GM23338 (cell line): ENCODE measurements around the gene PCDHGA5. TPM values are rescaled to one million over a fixed set of nuclear protein-coding genes. Genes with fewer than 3 reads are reported as not detected.
A peak's percentile ranks its signal among the peaks of the same experiment; 100 is the strongest.

ENCODE experiments used
- ATAC-seq: fragments of 200-7000 bp; cut with Tn5 transposase; 3 replicates; pipeline ENCODE4 v1.9.1; 2020
- DNase-seq: peaks from one replicate; pipeline ENCODE4 v3.0.0-alpha.2; 2015; ENCODE audit warnings: low spot score
- H2AFZ ChIP-seq: fragments of 200-600 bp; sonication (generic); 2 replicates; pipeline ENCODE4 v1.8.0; 2016; ENCODE audit warnings: antibody characterized with exemption, mild to moderate bottlenecking, moderate library complexity
- H3F3A ChIP-seq: fragments of 200-600 bp; sonication (generic); replicated peaks from 2 replicates; pipeline ENCODE4 v1.8.0; 2017; ENCODE audit warnings: antibody characterized with exemption, mixed run types, low read depth
- H3K27ac ChIP-seq: fragments of 200-600 bp; sonication (generic); 2 replicates; pipeline ENCODE4 v1.6.1; 2016; ENCODE audit warnings: low read depth
- H3K27me3 ChIP-seq: fragments of 200-600 bp; sonication (generic); 2 replicates; pipeline ENCODE4 v1.8.0; 2016; ENCODE audit warnings: mild to moderate bottlenecking, mixed run types, moderate library complexity; ENCODE audit not compliant: insufficient read depth
- H3K36me3 ChIP-seq: fragments of 200-600 bp; sonication (generic); 2 replicates; pipeline ENCODE4 v1.8.0; 2016; ENCODE audit warnings: mild to moderate bottlenecking; ENCODE audit not compliant: insufficient read depth
- H3K4me1 ChIP-seq: fragments of 200-600 bp; sonication (generic); 2 replicates; pipeline ENCODE4 v1.8.0; 2016; ENCODE audit warnings: mild to moderate bottlenecking, moderate library complexity; ENCODE audit not compliant: insufficient read depth
- H3K4me2 ChIP-seq: fragments of 200-600 bp; sonication (generic); 2 replicates; pipeline ENCODE4 v1.7.1; 2017; ENCODE audit warnings: mixed run types
- H3K4me3 ChIP-seq: fragments of 200-600 bp; sonication (generic); 2 replicates; pipeline ENCODE4 v1.6.1; 2016; ENCODE audit warnings: mixed run types
- H3K79me2 ChIP-seq: fragments of 200-600 bp; sonication (generic); replicated peaks from 2 replicates; pipeline ENCODE4 v1.8.0; 2017; ENCODE audit warnings: mild to moderate bottlenecking; ENCODE audit not compliant: insufficient read depth
- H3K9me2 ChIP-seq: fragments of 200-600 bp; sonication (generic); 2 replicates; pipeline ENCODE4 v1.8.0; 2017; ENCODE audit not compliant: insufficient read depth
- H4K20me1 ChIP-seq: fragments of 200-600 bp; sonication (generic); replicated peaks from 2 replicates; pipeline ENCODE4 v1.8.0; 2017; ENCODE audit warnings: mild to moderate bottlenecking; ENCODE audit not compliant: insufficient read depth
- H3K27ac Mint-ChIP-seq: 2 replicates; pipeline ENCODE4 v1.8.0; 2020; ENCODE audit warnings: inconsistent platforms, mild to moderate bottlenecking, moderate library complexity, mixed read lengths
- H3K27me3 Mint-ChIP-seq: 3 replicates; pipeline ENCODE4 v1.8.0; 2022; ENCODE audit warnings: low read depth, mild to moderate bottlenecking, moderate library complexity, mixed read lengths, inconsistent platforms; ENCODE audit not compliant: insufficient read depth, poor library complexity
- H3K36me3 Mint-ChIP-seq: 3 replicates; pipeline ENCODE4 v1.8.0; 2021; ENCODE audit warnings: low read depth, mild to moderate bottlenecking, inconsistent platforms, moderate library complexity, mixed read lengths
- H3K4me1 Mint-ChIP-seq: 3 replicates; pipeline ENCODE4 v1.8.0; 2020; ENCODE audit warnings: mild to moderate bottlenecking, inconsistent platforms, mixed read lengths
- H3K4me3 Mint-ChIP-seq: 3 replicates; pipeline ENCODE4 v1.8.0; 2021; ENCODE audit warnings: moderate library complexity, mild to moderate bottlenecking, inconsistent platforms, mixed read lengths
- H3K9me3 Mint-ChIP-seq: 3 replicates; pipeline ENCODE4 v1.8.0; 2020; ENCODE audit warnings: moderate library complexity, mild to moderate bottlenecking, inconsistent platforms, mixed read lengths
- polyA plus RNA-seq: library from polyadenylated mRNA; unstranded; fragments of >200 nt; fragmentation: Nextera tagmentation; extraction: Ambion mirVana; gene quantifications from 2 replicates; pipeline ENCODE4 v1.2.1, GENCODE V29; 2016
- total RNA-seq: library from RNA; depleted of rRNA; stranded (reverse); fragments of >200 nt; shearing (Covaris generic); gene quantifications from 2 replicates; pipeline ENCODE4 v1.2.3, GENCODE V29; 2014
- TF ChIP-seq, protein P1 (sequence below), 2 experiments: fragments of 200-600 bp in 1 of 2; sonication (generic) in 1 of 2; conservative IDR thresholded peaks; 2 replicates each; pipeline versions ENCODE4 v1.5.1 to v1.6.1; 2016 to 2017; ENCODE audit warnings: antibody characterized with exemption in 2 of 2, low read depth in 2 of 2, mild to moderate bottlenecking in 2 of 2, moderate library complexity in 1 of 2
- TF ChIP-seq, protein P2 (sequence below): fragments of 250-450 bp; sonication (Bioruptor Pico); IDR thresholded peaks from 2 replicates; pipeline ENCODE4 v1.5.0; 2020; ENCODE audit warnings: mild to moderate bottlenecking, moderate library complexity

Gene PCDHGA5
- total and polyA plus RNA-seq, 2 experiments from 2014 or later = 0.55 to 3.1 TPM

DNA sequence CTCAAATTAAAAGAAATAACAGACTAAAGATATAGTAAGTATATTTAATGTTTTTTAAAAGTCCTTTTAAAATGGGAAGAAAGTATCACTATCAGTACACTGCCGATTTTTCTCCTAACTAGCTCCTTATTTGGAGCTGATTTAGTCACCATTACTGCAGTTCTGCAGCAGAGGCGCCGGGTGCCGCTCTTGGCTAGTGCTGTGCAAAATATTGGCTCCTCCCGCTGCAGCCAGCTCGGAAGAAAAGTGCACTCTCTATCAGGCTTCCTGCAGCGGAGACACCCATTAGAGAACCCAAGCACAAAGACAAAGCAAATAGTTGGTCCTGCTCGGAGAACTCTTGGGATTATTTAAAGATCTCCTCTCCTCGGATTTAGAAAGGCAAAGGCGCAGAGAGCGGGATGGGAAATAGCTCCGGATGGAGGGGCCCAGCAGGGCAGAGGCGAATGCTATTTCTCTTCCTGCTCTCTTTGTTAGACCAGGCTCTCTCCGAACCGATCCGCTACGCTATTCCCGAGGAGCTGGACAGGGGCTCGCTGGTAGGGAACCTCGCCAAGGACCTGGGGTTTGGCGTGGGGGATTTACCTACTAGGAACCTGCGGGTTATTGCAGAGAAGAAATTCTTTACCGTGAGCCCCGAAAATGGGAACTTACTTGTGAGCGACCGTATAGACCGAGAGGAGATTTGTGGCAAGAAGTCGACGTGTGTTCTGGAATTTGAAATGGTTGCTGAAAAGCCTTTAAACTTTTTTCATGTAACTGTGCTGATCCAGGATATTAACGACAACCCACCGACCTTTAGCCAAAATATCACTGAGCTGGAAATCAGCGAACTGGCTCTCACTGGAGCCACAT, 6.3 kb downstream of the PCDHGA5 start, which contains the start of gene PCDHGB3:
TSS of gene PCDHGB3 (plus strand) at position 249 of the 855 bp plus-strand sequence. CDS start at position 402, 153 bp downstream.
- Mint-ChIP-seq H3K27ac (no peak within 1 kb of the TSS), H3K9me3 (peaks cover 66% of the 10 kb centered on the region), H3K36me3 (peaks cover 55% of the 10 kb centered on the region), H3K4me3 (no peak within 1 kb of the TSS), H3K27me3 (peaks cover 9% of the 10 kb centered on the region), H3K4me1 (peaks cover 2% of the 10 kb centered on the region; the same call in 1 of the 3 replicates)
- peak; percentile 77 for DNase-seq
- no peaks in the 10 kb centered on the region for H3F3A ChIP-seq
- H2AFZ ChIP-seq = no peak within 1 kb of the TSS
- H3K9me2 ChIP-seq = no peaks in the 10 kb centered on the region
- no peak within 1 kb of the TSS for H3K4me3 ChIP-seq
- peak; percentile 52 for ATAC-seq
- H3K4me1 ChIP-seq = no peaks in the 10 kb centered on the region
- no peaks in the 10 kb centered on the region for H4K20me1 ChIP-seq
- H3K36me3 ChIP-seq = peaks cover under 1% of the 10 kb centered on the region; the same call in 1 of the 2 replicates
- H3K27ac ChIP-seq = no peak within 1 kb of the TSS
- no peaks in the 10 kb centered on the region for H3K27me3 ChIP-seq
- no peaks in the 10 kb centered on the region for H3K79me2 ChIP-seq
- no peak within 1 kb of the TSS for H3K4me2 ChIP-seq
- TF ChIP-seq, protein P1, sequence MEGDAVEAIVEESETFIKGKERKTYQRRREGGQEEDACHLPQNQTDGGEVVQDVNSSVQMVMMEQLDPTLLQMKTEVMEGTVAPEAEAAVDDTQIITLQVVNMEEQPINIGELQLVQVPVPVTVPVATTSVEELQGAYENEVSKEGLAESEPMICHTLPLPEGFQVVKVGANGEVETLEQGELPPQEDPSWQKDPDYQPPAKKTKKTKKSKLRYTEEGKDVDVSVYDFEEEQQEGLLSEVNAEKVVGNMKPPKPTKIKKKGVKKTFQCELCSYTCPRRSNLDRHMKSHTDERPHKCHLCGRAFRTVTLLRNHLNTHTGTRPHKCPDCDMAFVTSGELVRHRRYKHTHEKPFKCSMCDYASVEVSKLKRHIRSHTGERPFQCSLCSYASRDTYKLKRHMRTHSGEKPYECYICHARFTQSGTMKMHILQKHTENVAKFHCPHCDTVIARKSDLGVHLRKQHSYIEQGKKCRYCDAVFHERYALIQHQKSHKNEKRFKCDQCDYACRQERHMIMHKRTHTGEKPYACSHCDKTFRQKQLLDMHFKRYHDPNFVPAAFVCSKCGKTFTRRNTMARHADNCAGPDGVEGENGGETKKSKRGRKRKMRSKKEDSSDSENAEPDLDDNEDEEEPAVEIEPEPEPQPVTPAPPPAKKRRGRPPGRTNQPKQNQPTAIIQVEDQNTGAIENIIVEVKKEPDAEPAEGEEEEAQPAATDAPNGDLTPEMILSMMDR (conservative IDR thresholded peaks at IDR 0.05; ENCODE audit: low read depth in 2 of 2) = peak; percentile 55 to 62
- TF ChIP-seq, protein P2, sequence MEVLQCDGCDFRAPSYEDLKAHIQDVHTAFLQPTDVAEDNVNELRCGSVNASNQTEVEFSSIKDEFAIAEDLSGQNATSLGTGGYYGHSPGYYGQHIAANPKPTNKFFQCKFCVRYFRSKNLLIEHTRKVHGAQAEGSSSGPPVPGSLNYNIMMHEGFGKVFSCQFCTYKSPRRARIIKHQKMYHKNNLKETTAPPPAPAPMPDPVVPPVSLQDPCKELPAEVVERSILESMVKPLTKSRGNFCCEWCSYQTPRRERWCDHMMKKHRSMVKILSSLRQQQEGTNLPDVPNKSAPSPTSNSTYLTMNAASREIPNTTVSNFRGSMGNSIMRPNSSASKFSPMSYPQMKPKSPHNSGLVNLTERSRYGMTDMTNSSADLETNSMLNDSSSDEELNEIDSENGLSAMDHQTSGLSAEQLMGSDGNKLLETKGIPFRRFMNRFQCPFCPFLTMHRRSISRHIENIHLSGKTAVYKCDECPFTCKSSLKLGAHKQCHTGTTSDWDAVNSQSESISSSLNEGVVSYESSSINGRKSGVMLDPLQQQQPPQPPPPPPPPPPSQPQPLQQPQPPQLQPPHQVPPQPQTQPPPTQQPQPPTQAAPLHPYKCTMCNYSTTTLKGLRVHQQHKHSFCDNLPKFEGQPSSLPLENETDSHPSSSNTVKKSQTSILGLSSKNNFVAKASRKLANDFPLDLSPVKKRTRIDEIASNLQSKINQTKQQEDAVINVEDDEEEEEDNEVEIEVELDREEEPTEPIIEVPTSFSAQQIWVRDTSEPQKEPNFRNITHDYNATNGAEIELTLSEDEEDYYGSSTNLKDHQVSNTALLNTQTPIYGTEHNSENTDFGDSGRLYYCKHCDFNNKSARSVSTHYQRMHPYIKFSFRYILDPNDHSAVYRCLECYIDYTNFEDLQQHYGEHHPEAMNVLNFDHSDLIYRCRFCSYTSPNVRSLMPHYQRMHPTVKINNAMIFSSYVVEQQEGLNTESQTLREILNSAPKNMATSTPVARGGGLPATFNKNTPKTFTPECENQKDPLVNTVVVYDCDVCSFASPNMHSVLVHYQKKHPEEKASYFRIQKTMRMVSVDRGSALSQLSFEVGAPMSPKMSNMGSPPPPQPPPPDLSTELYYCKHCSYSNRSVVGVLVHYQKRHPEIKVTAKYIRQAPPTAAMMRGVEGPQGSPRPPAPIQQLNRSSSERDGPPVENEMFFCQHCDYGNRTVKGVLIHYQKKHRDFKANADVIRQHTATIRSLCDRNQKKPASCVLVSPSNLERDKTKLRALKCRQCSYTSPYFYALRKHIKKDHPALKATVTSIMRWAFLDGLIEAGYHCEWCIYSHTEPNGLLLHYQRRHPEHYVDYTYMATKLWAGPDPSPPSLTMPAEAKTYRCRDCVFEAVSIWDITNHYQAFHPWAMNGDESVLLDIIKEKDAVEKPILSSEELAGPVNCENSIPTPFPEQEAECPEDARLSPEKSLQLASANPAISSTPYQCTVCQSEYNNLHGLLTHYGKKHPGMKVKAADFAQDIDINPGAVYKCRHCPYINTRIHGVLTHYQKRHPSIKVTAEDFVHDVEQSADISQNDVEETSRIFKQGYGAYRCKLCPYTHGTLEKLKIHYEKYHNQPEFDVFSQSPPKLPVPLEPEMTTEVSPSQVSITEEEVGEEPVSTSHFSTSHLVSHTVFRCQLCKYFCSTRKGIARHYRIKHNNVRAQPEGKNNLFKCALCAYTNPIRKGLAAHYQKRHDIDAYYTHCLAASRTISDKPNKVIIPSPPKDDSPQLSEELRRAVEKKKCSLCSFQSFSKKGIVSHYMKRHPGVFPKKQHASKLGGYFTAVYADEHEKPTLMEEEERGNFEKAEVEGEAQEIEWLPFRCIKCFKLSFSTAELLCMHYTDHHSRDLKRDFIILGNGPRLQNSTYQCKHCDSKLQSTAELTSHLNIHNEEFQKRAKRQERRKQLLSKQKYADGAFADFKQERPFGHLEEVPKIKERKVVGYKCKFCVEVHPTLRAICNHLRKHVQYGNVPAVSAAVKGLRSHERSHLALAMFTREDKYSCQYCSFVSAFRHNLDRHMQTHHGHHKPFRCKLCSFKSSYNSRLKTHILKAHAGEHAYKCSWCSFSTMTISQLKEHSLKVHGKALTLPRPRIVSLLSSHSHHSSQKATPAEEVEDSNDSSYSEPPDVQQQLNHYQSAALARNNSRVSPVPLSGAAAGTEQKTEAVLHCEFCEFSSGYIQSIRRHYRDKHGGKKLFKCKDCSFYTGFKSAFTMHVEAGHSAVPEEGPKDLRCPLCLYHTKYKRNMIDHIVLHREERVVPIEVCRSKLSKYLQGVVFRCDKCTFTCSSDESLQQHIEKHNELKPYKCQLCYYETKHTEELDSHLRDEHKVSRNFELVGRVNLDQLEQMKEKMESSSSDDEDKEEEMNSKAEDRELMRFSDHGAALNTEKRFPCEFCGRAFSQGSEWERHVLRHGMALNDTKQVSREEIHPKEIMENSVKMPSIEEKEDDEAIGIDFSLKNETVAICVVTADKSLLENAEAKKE (CRISPR knock-in tag) = no peak
